ENCODE results near the gene EIF3A.

Gene EIF3A

DNA sequence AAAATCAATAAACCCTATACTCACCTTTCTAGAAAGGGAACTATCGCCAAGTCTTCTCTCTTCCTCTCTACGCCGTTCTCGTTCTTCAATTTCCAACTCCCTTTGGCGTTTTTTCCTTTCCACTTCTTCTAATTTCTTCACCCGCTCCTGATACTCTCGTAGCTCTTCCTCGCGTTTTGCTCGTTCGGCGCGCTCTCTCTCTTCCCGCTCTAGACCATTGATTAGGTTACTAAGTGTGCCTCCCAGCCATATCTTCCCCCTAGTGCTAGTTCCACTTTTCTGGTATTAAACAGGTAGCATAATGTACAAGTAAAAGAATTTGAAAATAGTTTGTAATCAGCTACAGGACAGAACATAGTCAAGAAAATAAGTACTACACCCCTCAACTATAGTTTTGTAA, 30.8 kb downstream of the EIF3A start:
- H3K4me3 ChIP-seq (ENCODE audit: low read depth, low read length): no peak overlapping the region

- H3K4me3 ChIP-seq (ENCODE audit: low read depth, low read length): no peak overlapping the region
Observed at GRCh38 chr10:119049361-119049760, 31.3 kb downstream of the EIF3A start.

DNA sequence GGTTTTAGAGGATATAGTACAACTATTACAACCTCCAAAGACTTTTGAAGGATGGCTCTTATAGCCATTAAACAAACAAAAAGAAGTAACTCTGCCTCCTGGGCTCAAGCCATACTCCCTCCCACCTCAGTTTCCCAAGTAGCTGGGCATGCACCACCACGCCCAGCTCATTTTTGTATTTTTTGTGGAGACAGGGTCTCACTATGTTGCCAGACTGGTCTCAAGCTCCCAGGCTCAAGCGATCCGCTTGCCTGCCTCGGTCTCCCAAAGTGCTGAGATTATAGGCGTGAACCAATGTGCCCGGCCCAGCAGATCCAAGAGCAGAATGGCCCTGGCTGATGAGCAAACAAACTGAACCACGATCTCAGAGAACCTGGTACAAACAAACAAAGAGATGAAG, 35.1 kb downstream of the EIF3A start:
- no peak overlapping the region for H3K4me3 ChIP-seq (ENCODE audit: low read depth, low read length)

- no peak overlapping the region for H3K4me3 ChIP-seq (ENCODE audit: low read depth, low read length)
Observed at GRCh38 chr10:119042169-119042568, 38.4 kb downstream of the EIF3A start.

GRCh38 chr10:119041326-119041725, 39.3 kb downstream of the EIF3A start:
- no peak overlapping the region for H3K4me3 ChIP-seq (ENCODE audit: low read depth, low read length)

GRCh38 chr10:119039161-119039560, 41.5 kb downstream of the EIF3A start:
- H3K4me3 ChIP-seq (ENCODE audit: low read depth, low read length): no peak overlapping the region

GRCh38 chr10:119031496-119032059, 49.0 kb downstream of the EIF3A start:
- H3K4me3 ChIP-seq (ENCODE audit: low read depth, low read length): no peak overlapping the region

GRCh38 chr10:119030421-119031250, 50.0 kb downstream of the EIF3A start:
- peak overlapping the region; percentile 35 for H3K4me3 ChIP-seq (ENCODE audit: low read depth, low read length)

DNA sequence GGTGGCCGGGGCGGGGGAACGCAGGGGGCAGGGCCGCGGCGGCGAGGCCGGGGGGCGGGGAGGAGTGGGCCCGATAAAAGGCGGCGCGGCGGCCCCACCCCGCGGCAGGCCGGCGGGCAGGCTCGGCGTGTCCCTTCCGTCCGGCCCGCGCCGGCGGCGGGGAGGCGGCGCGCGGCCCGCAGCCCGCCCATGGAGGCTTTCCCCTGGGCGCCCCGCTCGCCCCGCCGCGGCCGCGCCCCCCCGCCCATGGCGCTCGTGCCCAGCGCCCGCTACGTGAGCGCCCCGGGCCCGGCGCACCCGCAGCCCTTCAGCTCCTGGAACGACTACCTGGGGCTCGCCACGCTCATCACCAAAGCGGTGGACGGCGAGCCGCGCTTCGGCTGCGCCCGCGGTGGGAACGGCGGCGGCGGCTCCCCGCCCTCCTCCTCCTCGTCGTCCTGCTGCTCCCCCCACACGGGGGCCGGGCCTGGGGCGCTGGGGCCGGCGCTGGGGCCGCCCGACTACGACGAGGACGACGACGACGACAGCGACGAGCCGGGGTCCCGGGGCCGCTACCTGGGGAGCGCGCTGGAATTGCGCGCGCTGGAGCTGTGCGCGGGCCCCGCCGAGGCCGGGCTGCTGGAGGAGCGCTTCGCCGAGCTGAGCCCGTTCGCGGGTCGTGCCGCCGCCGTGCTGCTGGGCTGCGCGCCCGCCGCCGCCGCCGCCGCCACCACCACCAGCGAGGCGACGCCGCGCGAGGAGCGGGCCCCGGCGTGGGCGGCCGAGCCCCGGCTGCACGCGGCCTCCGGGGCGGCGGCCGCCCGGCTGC, 50.8 kb downstream of the EIF3A start, which contains the start of gene NANOS1:
NANOS1 (plus strand) TSS at position 102 of the 808 bp plus-strand sequence; CDS start at position 190, 88 bp downstream.
- peak within 1 kb of the TSS; percentile 35 for H3K4me3 ChIP-seq (ENCODE audit: low read depth, low read length)

DNA sequence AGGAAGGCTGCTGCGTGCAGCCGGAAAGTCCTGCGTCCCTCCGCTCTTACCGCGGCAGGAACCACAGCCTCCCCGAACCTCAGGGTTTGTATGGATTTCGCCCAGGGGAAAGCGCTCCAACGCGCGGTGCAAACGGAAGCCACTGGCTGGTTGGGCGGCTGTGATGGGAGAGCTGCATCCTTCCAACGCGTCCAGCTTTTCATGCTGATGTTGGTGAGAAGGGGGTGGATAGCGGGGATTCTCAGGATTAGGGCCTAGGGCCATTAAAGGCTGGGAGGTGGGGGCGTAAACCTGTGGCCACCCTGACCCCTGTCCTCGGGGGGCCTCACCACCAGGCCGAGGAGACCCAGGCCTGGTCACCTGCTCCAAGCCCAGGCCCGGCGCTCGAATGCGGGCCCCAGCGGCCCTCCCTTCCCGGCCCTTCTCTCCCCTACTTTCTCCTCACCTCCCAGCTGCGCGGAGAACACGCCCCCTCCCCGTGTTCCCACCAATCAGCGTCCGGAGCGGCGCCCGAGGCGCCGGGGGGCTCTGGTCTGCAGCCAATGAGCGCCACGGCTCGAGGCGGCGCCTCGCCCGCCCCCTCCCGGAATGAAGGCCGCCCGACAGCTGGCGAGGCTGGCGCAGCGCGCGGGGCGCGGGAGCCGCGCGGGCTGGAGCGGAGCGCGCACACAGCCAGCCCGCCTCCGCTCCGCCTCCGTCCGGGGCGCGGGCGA, 51.6 kb downstream of the EIF3A start:
- peak overlapping the region; percentile 28 for H3K4me3 ChIP-seq (ENCODE audit: low read depth, low read length)

- H3K4me3 ChIP-seq (ENCODE audit: low read depth, low read length): peak overlapping the region; percentile 28
Observed at GRCh38 chr10:119028445-119028899, 52.1 kb downstream of the EIF3A start.

DNA sequence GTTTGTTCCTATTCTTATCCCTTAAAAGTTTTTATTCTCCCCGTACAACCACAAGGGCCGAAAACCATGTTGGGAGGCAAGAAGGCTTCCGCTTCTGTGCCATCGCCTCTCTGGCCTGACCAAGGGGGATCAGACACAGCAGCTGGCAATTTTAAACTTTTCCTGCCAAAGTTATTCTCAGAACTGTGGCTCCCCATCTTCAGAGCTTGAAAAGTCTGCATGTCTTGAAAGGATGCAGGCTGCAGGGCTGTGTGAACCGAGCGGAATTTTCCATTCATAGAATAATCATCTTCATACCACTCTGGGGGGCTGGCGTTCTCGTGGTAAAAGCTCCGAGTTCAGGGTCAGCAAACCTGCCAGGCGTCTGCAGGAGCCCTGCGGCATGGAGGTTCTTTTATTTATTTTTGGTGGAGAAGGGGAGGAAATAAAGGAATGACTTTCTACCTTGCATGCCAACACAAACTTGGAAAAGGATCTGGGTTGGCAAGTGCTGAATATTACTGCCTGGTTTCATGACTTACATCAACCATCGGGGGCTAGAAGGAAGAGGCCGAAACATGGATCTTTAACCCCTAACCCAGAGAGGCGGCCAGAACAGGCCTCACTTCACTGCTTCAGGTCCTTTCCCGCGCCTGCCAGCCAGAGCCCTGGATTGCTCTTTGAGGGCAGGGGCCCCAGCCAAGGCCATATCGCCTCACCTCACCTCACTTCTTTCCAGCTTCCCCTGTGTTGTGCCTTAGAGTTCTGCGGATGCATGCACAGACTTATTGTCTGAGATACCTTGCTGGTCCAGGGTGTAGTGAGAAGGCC, 54.1 kb downstream of the EIF3A start:
- H3K4me3 ChIP-seq (ENCODE audit: low read depth, low read length): no peak overlapping the region

- no peak overlapping the region for H3K4me3 ChIP-seq (ENCODE audit: low read depth, low read length)
Observed at GRCh38 chr10:119025776-119026175, 54.8 kb downstream of the EIF3A start.

GRCh38 chr10:119025336-119025735, 55.3 kb downstream of the EIF3A start:
- no peak overlapping the region for H3K4me3 ChIP-seq (ENCODE audit: low read depth, low read length)

DNA sequence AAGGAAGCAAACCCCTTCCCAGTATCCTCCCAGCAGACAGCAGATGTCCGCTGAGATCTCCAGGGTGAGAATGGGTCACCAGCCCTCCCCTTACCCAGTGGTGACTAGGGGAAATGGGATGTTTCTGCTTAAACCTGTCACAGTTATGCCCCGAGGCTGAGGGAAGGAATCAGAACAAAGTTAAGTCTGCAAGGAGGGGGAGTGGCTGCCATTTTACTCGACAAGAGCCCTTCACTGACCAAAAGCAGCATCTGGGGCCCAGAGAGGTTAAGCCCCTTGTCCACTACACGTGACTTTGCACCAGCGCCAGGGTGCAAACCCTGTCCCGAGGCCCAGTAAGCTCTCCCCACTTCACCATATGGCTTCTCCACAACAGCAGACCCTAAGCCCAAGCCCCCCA, 55.7 kb downstream of the EIF3A start:
- H3K4me3 ChIP-seq (ENCODE audit: low read depth, low read length): no peak overlapping the region

- H3K4me3 ChIP-seq (ENCODE audit: low read depth, low read length): no peak overlapping the region
Observed at GRCh38 chr10:119023553-119023868, 57.1 kb downstream of the EIF3A start.

- H3K4me3 ChIP-seq (ENCODE audit: low read depth, low read length): no peak overlapping the region
Observed at GRCh38 chr10:119022846-119023552, 57.6 kb downstream of the EIF3A start.

GRCh38 chr10:119020627-119020946, 60.0 kb downstream of the EIF3A start:
- H3K4me3 ChIP-seq (ENCODE audit: low read depth, low read length): no peak overlapping the region

GRCh38 chr10:119007211-119007574, 73.4 kb downstream of the EIF3A start:
- H3K4me3 ChIP-seq (ENCODE audit: low read depth, low read length): no peak overlapping the region
